HCT116 (cell line): Measurements from ENCODE around the gene LETMD1. TPM values are rescaled to one million over a fixed set of nuclear protein-coding genes. Genes with fewer than 3 reads are reported as not detected.

Experiments used
- ATAC-seq: fragments of 200-7000 bp; cut with Tn5 transposase; 2 replicates; pipeline ENCODE4 v1.9.1; 2020; ENCODE audit warnings: mild to moderate bottlenecking, moderate library complexity
- BruUV-seq: library from RNA; stranded (reverse); fragments of 400-500 nt; replicated peaks from 2 replicates; lab custom pipeline; 2021; lab: Mats Ljungman, UMichigan
- CTCF ChIA-PET: fragments of 300-600 bp; sonication (Branson Sonifier 250); formaldehyde crosslinking; loops from one replicate; lab custom pipeline; 2021; ENCODE audit warnings: antibody characterized with exemption; lab: Charles Lee
- POLR2A ChIA-PET: fragments of 300-600, 350-600 bp; sonication (Branson Sonifier 250); formaldehyde crosslinking; loops from one replicate; lab custom pipeline; 2021; ENCODE audit warnings: antibody characterized with exemption; lab: Charles Lee
- RAD21 ChIA-PET, 2 experiments: fragments of 300-600 bp; sonication (Branson Sonifier 250); formaldehyde crosslinking; loops; one replicate each; lab custom pipeline; 2023; ENCODE audit warnings: low total read pairs in 2 of 2; ENCODE audit not compliant: uncharacterized antibody in 2 of 2, unreplicated experiment in 2 of 2, low non-redundant PET in 1 of 2; lab: Charles Lee
- DNase-seq: peaks from one replicate; pipeline ENCODE4 v3.0.0-alpha.2; 2010; ENCODE audit warnings: low read depth, low spot score
- H2AFZ ChIP-seq: fragments of 200-600 bp; shearing (Covaris generic), sonication (generic); 2 replicates; pipeline ENCODE4 v1.6.1; 2017; ENCODE audit warnings: low read depth, mixed run types, mixed read lengths, antibody characterized with exemption, low read length; ENCODE audit not compliant: poor library complexity, severe bottlenecking
- H3K27ac ChIP-seq: 2 replicates; pipeline ENCODE4 v1.5.1; 2012; ENCODE audit warnings: low read depth, low read length
- H3K27me3 ChIP-seq: fragments of 200-600 bp; sonication (generic); 2 replicates; pipeline ENCODE4 v1.6.1; 2016; ENCODE audit warnings: mixed run types, low read length, mixed read lengths; ENCODE audit not compliant: insufficient read depth
- H3K36me3 ChIP-seq, 2 experiments: fragments of 200-500 bp in 1 of 2; fragments of 200-600 bp in 1 of 2; sonication (Bioruptor generic) in 1 of 2; sonication (generic) in 1 of 2; 2 replicates each; pipeline versions ENCODE4 v1.5.1 to v1.6.1; 2014 to 2016; ENCODE audit warnings: low read length in 2 of 2, inconsistent platforms in 1 of 2, mixed read lengths in 1 of 2, mixed run types in 1 of 2; ENCODE audit not compliant: insufficient read depth in 2 of 2, control insufficient read depth in 1 of 2
- H3K4me1 ChIP-seq, 2 experiments: fragments of 200-600 bp in 1 of 2; sonication (generic) in 1 of 2; 2 replicates each; pipeline versions ENCODE4 v1.5.1 to v1.6.1; 2012 to 2017; ENCODE audit warnings: low read length in 2 of 2, inconsistent platforms in 1 of 2, mild to moderate bottlenecking in 1 of 2, mixed read lengths in 1 of 2, mixed run types in 1 of 2, moderate library complexity in 1 of 2; ENCODE audit not compliant: insufficient read depth in 2 of 2, control insufficient read depth in 1 of 2
- H3K4me2 ChIP-seq: fragments of 200-600 bp; sonication (generic); 2 replicates; pipeline ENCODE4 v1.6.1; 2017; ENCODE audit warnings: mixed run types, low read length, mixed read lengths
- H3K4me3 ChIP-seq, 2 experiments: fragments of 200-600 bp in 1 of 2; sonication (generic) in 1 of 2; replicated peaks in 1 of 2; 2 replicates each; pipeline ENCODE4 v1.5.1; 2011 to 2016; ENCODE audit warnings: low read length in 2 of 2, control low read depth in 1 of 2, low read depth in 1 of 2, mild to moderate bottlenecking in 1 of 2, mixed read lengths in 1 of 2, mixed run types in 1 of 2
- H3K79me2 ChIP-seq: fragments of 200-600 bp; sonication (generic); 2 replicates; pipeline ENCODE4 v1.6.1; 2017; ENCODE audit warnings: mild to moderate bottlenecking, mixed run types, low read length, moderate library complexity, mixed read lengths; ENCODE audit not compliant: insufficient read depth
- H3K9ac ChIP-seq: fragments of 200-600 bp; sonication (generic); 2 replicates; pipeline ENCODE4 v1.6.1; 2016; ENCODE audit warnings: low read length, mixed read lengths
- H3K9me2 ChIP-seq: fragments of 200-600 bp; sonication (generic), shearing (Covaris generic); 2 replicates; pipeline ENCODE4 v1.6.1; 2017; ENCODE audit warnings: mixed run types, mild to moderate bottlenecking, moderate library complexity; ENCODE audit not compliant: insufficient read depth
- H3K9me3 ChIP-seq, 2 experiments: fragments of 200-500 bp in 1 of 2; fragments of 200-600 bp in 1 of 2; sonication (Bioruptor generic) in 1 of 2; sonication (generic) in 1 of 2; 2 replicates each; pipeline ENCODE4 v1.6.1; 2014 to 2017; ENCODE audit warnings: low read length in 2 of 2, mixed read lengths in 2 of 2, inconsistent platforms in 1 of 2, low read depth in 1 of 2, mild to moderate bottlenecking in 1 of 2, mixed run types in 1 of 2, moderate library complexity in 1 of 2; ENCODE audit not compliant: control insufficient read depth in 1 of 2, insufficient read depth in 1 of 2
- H4K20me1 ChIP-seq: fragments of 200-600 bp; sonication (generic), shearing (Covaris generic); 2 replicates; pipeline ENCODE4 v1.6.1; 2017; ENCODE audit warnings: mixed run types, mild to moderate bottlenecking, moderate library complexity; ENCODE audit not compliant: insufficient read depth
- CBX3 ChIP-seq: IDR thresholded peaks from 2 replicates; pipeline ENCODE4 v1.6.1; 2012; ENCODE audit warnings: low read depth
- CEBPB ChIP-seq: IDR thresholded peaks from 2 replicates; pipeline ENCODE4 v1.6.1; 2012; ENCODE audit warnings: low read depth
- CTCF ChIP-seq, 3 experiments: fragments of 200-600 bp in 1 of 3; sonication (generic) in 1 of 3; IDR thresholded peaks in 2 of 3; conservative IDR thresholded peaks in 1 of 3; 2 replicates each; pipeline ENCODE4 v1.5.1; 2012 to 2017; ENCODE audit warnings: low read depth in 2 of 3, low read length in 2 of 3, antibody characterized with exemption in 1 of 3, borderline replicate concordance in 1 of 3, control low read depth in 1 of 3, mild to moderate bottlenecking in 1 of 3, mixed read lengths in 1 of 3, mixed run types in 1 of 3, moderate library complexity in 1 of 3; ENCODE audit not compliant: insufficient read depth in 1 of 3
- EGR1 ChIP-seq: IDR thresholded peaks from 2 replicates; pipeline ENCODE4 v1.6.1; 2012; ENCODE audit warnings: low read depth
- ELF1 ChIP-seq: IDR thresholded peaks from 2 replicates; pipeline ENCODE4 v1.6.1; 2012; ENCODE audit warnings: low read depth, borderline replicate concordance
- EZH2 ChIP-seq: fragments of 200-600 bp; sonication (generic); IDR thresholded peaks from 2 replicates; pipeline ENCODE4 v1.6.1; 2017; ENCODE audit warnings: antibody characterized with exemption, mixed run types
- EZH2phosphoT487 ChIP-seq: fragments of 200-600 bp; IDR thresholded peaks from 2 replicates; pipeline ENCODE4 v1.6.1; 2018; ENCODE audit warnings: antibody characterized with exemption, borderline replicate concordance
- FOSL1 ChIP-seq: IDR thresholded peaks from 2 replicates; pipeline ENCODE4 v1.6.1; 2012; ENCODE audit warnings: low read depth
- JUND ChIP-seq: IDR thresholded peaks from 2 replicates; pipeline ENCODE4 v1.6.1; 2012
- RAD21 ChIP-seq: IDR thresholded peaks from 2 replicates; pipeline ENCODE4 v1.6.1; 2012; ENCODE audit warnings: low read depth, mild to moderate bottlenecking
- SIN3A ChIP-seq: IDR thresholded peaks from 2 replicates; pipeline ENCODE4 v1.6.1; 2012; ENCODE audit warnings: low read depth
- SP1 ChIP-seq: IDR thresholded peaks from 2 replicates; pipeline ENCODE4 v1.6.1; 2012; ENCODE audit warnings: low read depth
- ZFX ChIP-seq: fragments of 450-650 bp; IDR thresholded peaks from 2 replicates; pipeline ENCODE4 v1.6.1; 2017
- intact Hi-C: fragments of 100-400 bp; cut with micrococcal nuclease; formaldehyde crosslinking; loops from 2 replicates; pipeline ENCODE4 v1.10.0; 2022
- total RNA-seq: library from RNA; stranded (reverse); gene quantifications from one replicate; pipeline ENCODE4 v1.2.1, GENCODE V29; 2021; ENCODE audit not compliant: unreplicated experiment
- TF ChIP-seq, protein P1 (sequence below): IDR thresholded peaks from 2 replicates; pipeline ENCODE4 v1.6.1; 2011; ENCODE audit warnings: mild to moderate bottlenecking, low read length, moderate library complexity; ENCODE audit not compliant: insufficient replicate concordance; ENCODE audit errors: extremely low read depth

LETMD1 gene
- total RNA-seq, 1 experiment from 2014 or later = 70.8 TPM

DNA sequence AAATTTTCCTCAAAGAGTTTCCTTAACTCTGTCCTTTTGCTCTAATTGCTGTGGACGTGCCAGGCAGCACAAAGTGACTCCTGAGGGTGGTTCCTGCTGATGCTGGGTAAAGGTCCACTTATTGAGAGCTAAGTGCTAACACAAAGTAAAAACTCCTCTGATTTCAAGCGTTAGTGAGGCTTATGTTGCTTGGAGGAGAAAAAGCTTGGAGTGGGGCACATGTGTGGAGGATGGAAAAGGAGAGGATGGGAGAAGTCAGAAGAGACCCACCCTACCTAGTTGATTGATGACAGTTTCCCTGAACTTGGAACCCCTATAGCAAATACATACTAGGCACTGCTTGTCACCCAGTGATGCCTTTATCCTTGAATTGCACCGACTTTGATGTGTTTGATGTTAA lies 11.8 kb upstream of the LETMD1 start (continued):
- no peak for TF ChIP-seq JUND

GRCh38 chr12:51048661-51049251 lies 629 bp downstream of the LETMD1 start:
- no peak for ATAC-seq
- Histone ChIP-seq H3K4me1 (peaks cover 7 to 18% of the 10 kb centered on the region in 2 experiments; a peak in 2 of 4 replicates), H3K79me2 (peaks cover 37% of the 10 kb centered on the region), H3K9ac (peak overlapping the region; percentile 83), H3K27ac (peak overlapping the region; percentile 84), H3K4me2 (peak overlapping the region; percentile 87), H3K27me3 (no peaks in the 10 kb centered on the region), H3K36me3 (peaks cover 16 to 18% of the 10 kb centered on the region in 2 experiments), H3K9me3 (no peaks in the 10 kb centered on the region), H2AFZ (no peak overlapping the region), H3K9me2 (no peaks in the 10 kb centered on the region), H4K20me1 (no peaks in the 10 kb centered on the region), H3K4me3 (peak overlapping the region; percentile 71 to 88)
- DNase-seq = no peak
- ChIA-PET POLR2A (no interaction called here), RAD21 (no interaction called here), CTCF (no interaction called here)
- TSS peak; percentile 75 for BruUV-seq
- intact Hi-C loops = loop anchor here (5.0 kb wide), 1 partner anchor 286 kb away; the partner anchor contains the start of gene ATF1
- TF ChIP-seq EGR1 (no peak), CEBPB (no peak), SIN3A (no peak), JUND (no peak), SP1 (no peak), ZFX (no peak), EZH2 (no peak), FOSL1 (no peak), EZH2phosphoT487 (no peak), RAD21 (no peak), ELF1 (no peak), CTCF (IDR thresholded peaks at IDR 0.05 in 2 of 3, conservative IDR thresholded peaks at IDR 0.05 in 1 of 3; ENCODE audit: borderline replicate concordance in 1 of 3, insufficient read depth in 1 of 3, low read depth in 2 of 3, low read length in 2 of 3) (no peak), CBX3 (no peak)
- TF ChIP-seq, protein P1, sequence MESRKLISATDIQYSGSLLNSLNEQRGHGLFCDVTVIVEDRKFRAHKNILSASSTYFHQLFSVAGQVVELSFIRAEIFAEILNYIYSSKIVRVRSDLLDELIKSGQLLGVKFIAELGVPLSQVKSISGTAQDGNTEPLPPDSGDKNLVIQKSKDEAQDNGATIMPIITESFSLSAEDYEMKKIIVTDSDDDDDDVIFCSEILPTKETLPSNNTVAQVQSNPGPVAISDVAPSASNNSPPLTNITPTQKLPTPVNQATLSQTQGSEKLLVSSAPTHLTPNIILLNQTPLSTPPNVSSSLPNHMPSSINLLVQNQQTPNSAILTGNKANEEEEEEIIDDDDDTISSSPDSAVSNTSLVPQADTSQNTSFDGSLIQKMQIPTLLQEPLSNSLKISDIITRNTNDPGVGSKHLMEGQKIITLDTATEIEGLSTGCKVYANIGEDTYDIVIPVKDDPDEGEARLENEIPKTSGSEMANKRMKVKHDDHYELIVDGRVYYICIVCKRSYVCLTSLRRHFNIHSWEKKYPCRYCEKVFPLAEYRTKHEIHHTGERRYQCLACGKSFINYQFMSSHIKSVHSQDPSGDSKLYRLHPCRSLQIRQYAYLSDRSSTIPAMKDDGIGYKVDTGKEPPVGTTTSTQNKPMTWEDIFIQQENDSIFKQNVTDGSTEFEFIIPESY = no peak
